Activated T-cell treated with anti-CD3 and anti-CD28 coated beads, Interleukin-2, amount 50 U/mL, for 72 hours (primary cell): ENCODE measurements around the gene GTPBP4. TPM values are rescaled to one million over a fixed set of nuclear protein-coding genes. Genes with fewer than 3 reads are reported as not detected.
"Not testable (repeated sequence)": the region's sequence is repeated elsewhere in the genome, so short reads cannot be mapped to it uniquely, and the experiment has no call there.

Experiments
- ATAC-seq, 2 donors: fragments of 150-1000 bp; cut with Tn5 transposase; replicated peaks in 1 of 2; 2 replicates each; pipeline ENCODE4 v1.10.0; 2021; ENCODE audit warnings: moderate library complexity in 2 of 2, mild to moderate bottlenecking in 1 of 2
- DNase-seq, 2 donors: peaks; one replicate each; pipeline ENCODE4 v3.0.0; 2021 to 2022; ENCODE audit warnings: mixed read lengths in 1 of 2
- H3K27ac Mint-ChIP-seq: one replicate; pipeline ENCODE4 v1.8.0; 2022; ENCODE audit warnings: mild to moderate bottlenecking, moderate library complexity, mixed read lengths
- H3K27me3 Mint-ChIP-seq: one replicate; pipeline ENCODE4 v1.8.0; 2022; ENCODE audit warnings: low read depth, mixed read lengths
- H3K36me3 Mint-ChIP-seq, 2 donors: one replicate each; pipeline ENCODE4 v1.8.0; 2022; ENCODE audit warnings: mixed read lengths in 2 of 2, mild to moderate bottlenecking in 1 of 2; ENCODE audit not compliant: insufficient read depth in 2 of 2
- H3K4me1 Mint-ChIP-seq: one replicate; pipeline ENCODE4 v1.8.0; 2022; ENCODE audit warnings: low read depth, mixed read lengths
- H3K4me3 Mint-ChIP-seq, 2 donors: one replicate each; pipeline ENCODE4 v1.8.0; 2022; ENCODE audit warnings: mild to moderate bottlenecking in 2 of 2, mixed read lengths in 2 of 2, moderate library complexity in 2 of 2
- H3K9me3 Mint-ChIP-seq, 2 donors: one replicate each; pipeline ENCODE4 v1.8.0; 2022; ENCODE audit warnings: mixed read lengths in 2 of 2
- total RNA-seq, 2 donors: library from RNA; stranded (reverse); gene quantifications; one replicate each; pipeline ENCODE4 v1.2.3, GENCODE V29; 2022

Gene GTPBP4
- total RNA-seq, 2 donors from 2014 or later, result 76.9 to 78.1 TPM

GRCh38 chr10:1063232-1063865 is 75.1 kb downstream of the GTPBP4 start:
- peak overlapping the region; percentile 95 for H3K27ac Mint-ChIP-seq
- ATAC-seq, result peak; percentile 41 to 62
- no peak for DNase-seq

GRCh38 chr10:1064964-1065247 is 76.7 kb downstream of the GTPBP4 start:
- Mint-ChIP-seq H3K27ac (peak overlapping the region; percentile 90), H3K4me1 (peaks cover 69% of the 10 kb centered on the region), H3K36me3 (peaks cover 0 to 6% of the 10 kb centered on the region in 2 donors), H3K4me3 (no peak overlapping the region), H3K9me3 (no peaks in the 10 kb centered on the region), H3K27me3 (no peaks in the 10 kb centered on the region)
- no peak for DNase-seq
- no peak for ATAC-seq

More at GRCh38 chr10:1063232-1063865, 75.1 kb downstream of the GTPBP4 start:
- Mint-ChIP-seq H3K9me3 (no peaks in the 10 kb centered on the region), H3K36me3 (peaks cover 0 to 10% of the 10 kb centered on the region in 2 donors), H3K27me3 (no peaks in the 10 kb centered on the region), H3K4me1 (peaks cover 70% of the 10 kb centered on the region), H3K4me3 (peak overlapping the region; percentile 71)

GRCh38 chr10:1066734-1067133 is 78.5 kb downstream of the GTPBP4 start:
- H3K36me3 Mint-ChIP-seq, H3K9me3 Mint-ChIP-seq, ATAC-seq, H3K27me3 Mint-ChIP-seq, DNase-seq, H3K4me3 Mint-ChIP-seq: not testable (repeated sequence)
- Mint-ChIP-seq H3K27ac (peak overlapping the region; percentile 25), H3K4me1 (peaks cover 51% of the 10 kb centered on the region)

- H3K36me3 Mint-ChIP-seq, result peaks cover 0 to 10% of the 10 kb centered on the region in 2 donors
- H3K9me3 Mint-ChIP-seq, result no peaks in the 10 kb centered on the region
- ATAC-seq, result peak; percentile 53 to 84
- H3K27me3 Mint-ChIP-seq, result no peaks in the 10 kb centered on the region
- H3K4me3 Mint-ChIP-seq, result peak overlapping the region in 1 of 2 donors; percentile 9
- no peak for DNase-seq
- H3K4me1 Mint-ChIP-seq, result peaks cover 32% of the 10 kb centered on the region
- H3K27ac Mint-ChIP-seq, result peak overlapping the region; percentile 85
Measured at GRCh38 chr10:1068380-1069361, 80.4 kb downstream of the GTPBP4 start.

Other genes starting within 250 kb of the GTPBP4 start
- 100 to 1,000 TPM; 103 to 109 TPM for gene LARP4B, start 56.7 kb upstream of the GTPBP4 start, total RNA-seq
- not detected for gene IDI2, start 37.4 kb downstream of the GTPBP4 start, total RNA-seq
- gene IDI1, start 60.7 kb downstream of the GTPBP4 start, total RNA-seq, result 10 to 100 TPM; 37.4 to 46.7 TPM
- 10 to 100 TPM; 18.1 to 18.7 TPM for gene WDR37, start 68.0 kb downstream of the GTPBP4 start, total RNA-seq